ENCODE results near the gene METTL16. TPM values are rescaled to one million over a fixed set of nuclear protein-coding genes. Genes with fewer than 3 reads are reported as not detected.
"Not testable (repeated sequence)": the region's sequence is repeated elsewhere in the genome, so short reads cannot be mapped to it uniquely, and the experiment has no call there.

Gene METTL16
- total RNA-seq, 6 experiments from 2014 or later, result 21.7 to 25.7 (median 24.1) TPM

DNA sequence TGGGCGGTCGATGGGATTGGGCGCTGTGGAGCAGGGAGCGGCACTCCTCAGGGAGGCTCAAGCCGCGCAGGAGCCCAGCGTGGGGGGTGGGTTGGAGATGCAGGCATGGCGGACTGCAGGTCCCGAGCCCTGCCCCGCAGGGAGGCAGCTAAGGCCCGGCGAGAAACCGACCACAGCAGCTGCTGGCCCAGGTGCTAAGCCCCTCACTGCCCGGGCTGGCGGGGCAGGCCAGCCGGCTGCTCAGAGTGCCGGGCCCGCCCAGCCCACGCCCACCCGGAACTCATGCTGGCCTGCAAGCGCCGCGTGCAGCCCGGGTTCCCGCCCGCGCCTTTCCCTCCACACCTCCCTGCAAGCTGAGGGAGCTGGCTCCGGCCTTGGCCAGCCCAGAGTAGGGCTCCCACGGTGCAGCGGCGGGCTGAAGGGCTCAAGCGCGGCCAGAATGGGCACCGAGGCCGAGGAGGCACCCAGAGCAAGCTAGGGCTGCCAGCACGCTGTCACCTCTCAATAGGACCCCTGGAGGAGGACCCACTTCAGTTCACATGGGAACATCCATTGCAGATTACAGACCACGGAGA, 20.5 kb upstream of the METTL16 start:
- Mint-ChIP-seq H3K36me3 (ENCODE audit: low read depth) (no peaks in the 10 kb centered on the region), H3K4me1 (ENCODE audit: low read depth) (no peaks in the 10 kb centered on the region), H3K27me3 (ENCODE audit: insufficient read depth) (peaks cover 2% of the 10 kb centered on the region), H3K27ac (no peak overlapping the region), H3K4me3 (no peak overlapping the region), H3K9me3 (peaks cover 5% of the 10 kb centered on the region; the same call in 1 of the 2 replicates)
- no peak for DNase-seq
- TF ChIP-seq, protein P1, sequence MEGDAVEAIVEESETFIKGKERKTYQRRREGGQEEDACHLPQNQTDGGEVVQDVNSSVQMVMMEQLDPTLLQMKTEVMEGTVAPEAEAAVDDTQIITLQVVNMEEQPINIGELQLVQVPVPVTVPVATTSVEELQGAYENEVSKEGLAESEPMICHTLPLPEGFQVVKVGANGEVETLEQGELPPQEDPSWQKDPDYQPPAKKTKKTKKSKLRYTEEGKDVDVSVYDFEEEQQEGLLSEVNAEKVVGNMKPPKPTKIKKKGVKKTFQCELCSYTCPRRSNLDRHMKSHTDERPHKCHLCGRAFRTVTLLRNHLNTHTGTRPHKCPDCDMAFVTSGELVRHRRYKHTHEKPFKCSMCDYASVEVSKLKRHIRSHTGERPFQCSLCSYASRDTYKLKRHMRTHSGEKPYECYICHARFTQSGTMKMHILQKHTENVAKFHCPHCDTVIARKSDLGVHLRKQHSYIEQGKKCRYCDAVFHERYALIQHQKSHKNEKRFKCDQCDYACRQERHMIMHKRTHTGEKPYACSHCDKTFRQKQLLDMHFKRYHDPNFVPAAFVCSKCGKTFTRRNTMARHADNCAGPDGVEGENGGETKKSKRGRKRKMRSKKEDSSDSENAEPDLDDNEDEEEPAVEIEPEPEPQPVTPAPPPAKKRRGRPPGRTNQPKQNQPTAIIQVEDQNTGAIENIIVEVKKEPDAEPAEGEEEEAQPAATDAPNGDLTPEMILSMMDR (IDR thresholded peaks at IDR 0.05), result no peak

DNA sequence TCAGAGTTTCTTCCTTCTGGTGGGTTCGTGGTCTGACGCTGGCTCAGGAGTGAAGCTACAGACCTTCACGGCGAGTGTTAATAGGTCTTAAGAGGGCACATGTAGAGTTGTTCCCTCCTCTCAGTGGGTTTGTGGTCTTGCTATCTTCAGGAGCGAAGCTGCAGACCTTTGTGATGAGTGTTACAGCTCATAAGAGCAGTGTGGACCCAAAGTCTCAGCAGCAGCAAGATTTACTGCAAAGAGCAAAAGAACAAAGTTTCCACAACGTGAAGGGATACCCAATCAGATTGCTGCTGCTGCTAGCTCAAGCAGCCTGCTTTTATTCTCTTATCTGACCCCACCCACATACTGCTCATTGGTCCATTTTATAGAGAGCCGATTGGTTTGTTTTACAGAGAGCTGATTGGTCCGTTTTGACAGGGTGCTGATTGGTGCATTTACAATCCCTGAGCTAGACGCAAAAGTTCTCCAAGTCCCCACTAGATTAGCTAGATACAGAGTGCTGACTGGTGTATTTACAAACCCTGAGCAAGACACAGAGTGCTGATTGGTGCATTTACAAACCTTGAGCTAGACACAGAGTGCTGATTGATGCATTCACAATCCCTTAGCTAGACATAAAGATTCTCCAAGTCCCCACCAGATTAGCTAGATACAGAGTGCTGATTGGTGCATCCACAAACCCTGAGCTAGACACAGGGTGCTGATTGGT, 19.7 kb upstream of the METTL16 start:
- not testable (repeated sequence) for DNase-seq; H3K4me1 Mint-ChIP-seq (ENCODE audit: low read depth); H3K4me3 Mint-ChIP-seq; H3K27ac Mint-ChIP-seq; H3K27me3 Mint-ChIP-seq (ENCODE audit: insufficient read depth); H3K9me3 Mint-ChIP-seq; H3K36me3 Mint-ChIP-seq (ENCODE audit: low read depth)

DNA sequence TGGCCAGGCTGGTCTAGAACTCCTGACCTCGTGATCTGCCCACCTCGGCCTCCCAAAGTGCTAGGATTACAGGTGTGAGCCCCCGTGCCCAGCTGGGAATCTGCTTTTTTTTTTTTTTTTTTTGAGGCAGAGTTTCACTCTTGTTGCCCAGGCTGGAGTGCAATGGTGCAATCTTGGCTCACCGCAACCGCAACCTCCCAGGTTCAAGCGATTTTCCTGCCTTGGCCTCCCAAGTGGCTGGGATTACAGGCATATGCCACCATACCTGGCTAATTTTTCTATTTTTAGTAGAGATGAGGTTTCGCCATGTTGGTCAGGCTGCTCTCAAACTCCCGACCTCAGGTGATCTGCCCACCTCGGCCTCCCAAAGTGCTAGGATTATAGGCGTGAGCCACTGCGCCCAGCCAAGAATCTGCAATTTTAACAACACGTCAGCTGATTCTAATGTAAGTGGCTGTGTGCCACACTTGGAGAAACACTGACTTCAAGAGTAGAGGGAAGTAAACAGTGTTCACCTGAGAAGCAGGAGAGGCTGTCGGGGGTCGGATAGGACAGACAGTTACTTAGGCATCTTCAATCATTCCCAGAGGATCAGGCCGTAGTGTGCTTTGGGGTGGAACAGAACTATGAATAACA, 10.2 kb upstream of the METTL16 start:
- H3K9me3 Mint-ChIP-seq; H3K27me3 Mint-ChIP-seq (ENCODE audit: insufficient read depth); H3K4me3 Mint-ChIP-seq; H3K27ac Mint-ChIP-seq; H3K4me1 Mint-ChIP-seq (ENCODE audit: low read depth); DNase-seq; H3K36me3 Mint-ChIP-seq (ENCODE audit: low read depth): not testable (repeated sequence)

DNA sequence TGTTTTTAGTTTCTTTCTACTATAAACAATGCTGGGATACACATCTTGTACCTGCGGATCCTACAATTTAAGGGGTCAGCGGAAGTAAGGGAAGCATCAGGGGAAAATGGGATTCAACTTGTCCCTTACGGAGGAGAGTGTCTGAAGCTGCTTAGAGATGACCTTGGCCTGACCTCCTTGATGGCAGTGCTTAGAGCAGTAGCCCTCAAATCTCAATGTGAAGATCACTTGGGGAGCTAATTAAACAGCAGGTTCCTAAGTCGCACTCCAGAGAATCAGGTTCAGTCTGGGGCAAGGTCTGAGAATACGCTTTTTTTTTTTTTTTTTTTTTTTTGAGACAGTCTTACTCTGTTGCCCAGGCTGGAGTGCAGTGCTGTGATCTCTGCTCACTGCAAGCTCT, 9.6 kb upstream of the METTL16 start:
- no peak overlapping the region for H3K4me3 Mint-ChIP-seq
- peaks cover 2% of the 10 kb centered on the region for H3K27me3 Mint-ChIP-seq (ENCODE audit: insufficient read depth)
- no peak for DNase-seq
- no peaks in the 10 kb centered on the region for H3K9me3 Mint-ChIP-seq
- no peaks in the 10 kb centered on the region for H3K36me3 Mint-ChIP-seq (ENCODE audit: low read depth)
- H3K4me1 Mint-ChIP-seq (ENCODE audit: low read depth), result peaks cover 8% of the 10 kb centered on the region
- no peak overlapping the region for H3K27ac Mint-ChIP-seq
- TF ChIP-seq, protein P1 (IDR thresholded peaks at IDR 0.05), result no peak

DNA sequence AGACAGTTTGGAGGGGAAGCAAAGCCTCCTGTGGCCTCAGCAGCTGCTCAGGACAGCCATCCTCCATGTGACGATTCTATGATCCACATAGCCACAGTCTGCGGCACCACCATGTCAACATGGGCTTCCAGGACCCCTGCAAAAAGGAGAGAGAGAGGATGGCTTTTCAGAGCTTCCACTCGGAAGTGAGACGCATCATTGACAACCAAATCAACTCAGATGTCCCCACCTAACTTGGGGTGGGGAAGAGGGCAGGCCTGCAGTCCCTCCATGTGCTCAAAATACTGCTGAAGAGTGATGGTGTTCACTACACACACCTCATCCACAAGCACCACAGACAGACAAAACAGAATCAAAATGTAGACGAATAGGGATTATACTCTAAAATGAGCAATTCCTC, 5.9 kb upstream of the METTL16 start:
- Mint-ChIP-seq H3K27ac (no peak overlapping the region), H3K4me1 (ENCODE audit: low read depth) (no peaks in the 10 kb centered on the region)

DNA sequence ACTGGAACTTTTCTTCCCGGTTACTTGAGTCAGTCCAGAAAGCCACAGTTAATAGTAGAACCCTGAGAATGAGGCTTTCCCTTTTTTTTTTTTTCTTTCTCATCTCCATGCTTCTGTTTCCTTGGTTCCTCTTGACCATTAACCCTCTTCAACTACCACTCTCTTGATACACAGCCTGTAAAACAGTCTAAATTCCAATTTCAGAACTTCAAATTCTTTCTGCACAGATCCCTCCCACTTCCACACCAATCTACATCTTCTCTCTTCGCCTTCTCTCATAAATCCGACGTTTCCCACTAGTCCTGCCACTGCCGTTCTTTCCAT, 588 bp downstream of the METTL16 start:
- Mint-ChIP-seq H3K27me3 (ENCODE audit: insufficient read depth) (no peaks in the 10 kb centered on the region), H3K36me3 (ENCODE audit: low read depth) (peaks cover 8% of the 10 kb centered on the region; the same call in 1 of the 2 replicates), H3K4me1 (ENCODE audit: low read depth) (peaks cover 10% of the 10 kb centered on the region; the same call in 1 of the 2 replicates), H3K27ac (no peak overlapping the region), H3K9me3 (no peaks in the 10 kb centered on the region), H3K4me3 (no peak overlapping the region)
- no peak for DNase-seq
- TF ChIP-seq, protein P1 (IDR thresholded peaks at IDR 0.05), result no peak

More for the DNA sequence above, 5.9 kb upstream of the METTL16 start:
- no peak for DNase-seq
- Mint-ChIP-seq H3K4me3 (no peak overlapping the region), H3K27me3 (ENCODE audit: insufficient read depth) (peaks cover 2% of the 10 kb centered on the region), H3K9me3 (no peaks in the 10 kb centered on the region), H3K36me3 (ENCODE audit: low read depth) (no peaks in the 10 kb centered on the region)
- TF ChIP-seq, protein P1 (IDR thresholded peaks at IDR 0.05), result no peak

All from HFFc6 (cell line).